ENCODE results near the gene SEZ6. TPM values are rescaled to one million over a fixed set of nuclear protein-coding genes. Genes with fewer than 3 reads are reported as not detected.

SEZ6 gene
- total and polyA plus RNA-seq, 7 donors = 0.36 to 0.99 (median 0.54) TPM; not detected in 3

DNA sequence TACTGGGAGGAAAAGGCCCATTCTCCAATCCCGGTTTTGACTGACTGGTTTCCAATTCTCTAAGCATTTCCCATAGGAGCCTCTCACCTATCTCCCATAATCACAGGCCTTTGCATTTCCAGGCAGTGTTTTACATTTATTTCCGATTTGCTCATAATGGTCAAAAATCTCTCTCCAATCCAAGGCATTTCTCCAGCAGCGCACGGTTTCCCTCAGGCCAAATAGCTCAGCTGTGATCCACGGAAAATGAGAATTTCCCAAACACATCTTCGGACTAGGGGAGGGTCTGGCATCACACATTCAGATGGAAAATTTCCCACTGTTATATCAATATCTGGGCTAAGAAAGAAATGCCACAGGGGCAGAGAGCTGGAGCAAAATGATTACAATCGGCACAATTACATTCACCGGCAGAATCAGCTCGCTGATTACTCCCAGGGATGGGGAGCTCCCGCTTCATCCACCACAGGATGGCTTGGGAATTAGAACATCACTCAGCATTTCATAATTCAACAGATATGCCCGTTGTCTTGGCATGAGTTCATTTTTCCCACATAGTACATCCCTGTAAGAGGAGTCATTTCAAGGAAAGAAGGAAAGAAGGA, 43.8 kb upstream of the SEZ6 start:
- TF ChIP-seq, protein P1, sequence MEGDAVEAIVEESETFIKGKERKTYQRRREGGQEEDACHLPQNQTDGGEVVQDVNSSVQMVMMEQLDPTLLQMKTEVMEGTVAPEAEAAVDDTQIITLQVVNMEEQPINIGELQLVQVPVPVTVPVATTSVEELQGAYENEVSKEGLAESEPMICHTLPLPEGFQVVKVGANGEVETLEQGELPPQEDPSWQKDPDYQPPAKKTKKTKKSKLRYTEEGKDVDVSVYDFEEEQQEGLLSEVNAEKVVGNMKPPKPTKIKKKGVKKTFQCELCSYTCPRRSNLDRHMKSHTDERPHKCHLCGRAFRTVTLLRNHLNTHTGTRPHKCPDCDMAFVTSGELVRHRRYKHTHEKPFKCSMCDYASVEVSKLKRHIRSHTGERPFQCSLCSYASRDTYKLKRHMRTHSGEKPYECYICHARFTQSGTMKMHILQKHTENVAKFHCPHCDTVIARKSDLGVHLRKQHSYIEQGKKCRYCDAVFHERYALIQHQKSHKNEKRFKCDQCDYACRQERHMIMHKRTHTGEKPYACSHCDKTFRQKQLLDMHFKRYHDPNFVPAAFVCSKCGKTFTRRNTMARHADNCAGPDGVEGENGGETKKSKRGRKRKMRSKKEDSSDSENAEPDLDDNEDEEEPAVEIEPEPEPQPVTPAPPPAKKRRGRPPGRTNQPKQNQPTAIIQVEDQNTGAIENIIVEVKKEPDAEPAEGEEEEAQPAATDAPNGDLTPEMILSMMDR (IDR thresholded peaks at IDR 0.05) = no peak

GRCh38 chr17:29048440-29049368, 42.9 kb upstream of the SEZ6 start:
- no peak overlapping the region for H3K4me3 ChIP-seq
- intact Hi-C loops (cut with DNase I) = no loop called here
- DNase-seq = no peak
- H3K9me3 ChIP-seq = no peaks in the 10 kb centered on the region
- no peaks in the 10 kb centered on the region for H3K27me3 ChIP-seq
- 65 to 72% methylated on average over 10 of the region's 10 CpGs for WGBS, 2 donors
- H3K4me1 ChIP-seq = no peaks in the 10 kb centered on the region
- H3K36me3 ChIP-seq = no peaks in the 10 kb centered on the region
- TF ChIP-seq, protein P1 (IDR thresholded peaks at IDR 0.05) = no peak
- TF ChIP-seq EP300 (IDR thresholded peaks at IDR 0.05) (no peak), POLR2AphosphoS5 (IDR thresholded peaks at IDR 0.05) (no peak), POLR2A (IDR thresholded peaks at IDR 0.05) (no peak)
- no peak overlapping the region for H3K27ac ChIP-seq

More for the DNA sequence above, 43.8 kb upstream of the SEZ6 start:
- H3K4me3 ChIP-seq = no peak overlapping the region
- H3K9me3 ChIP-seq = no peaks in the 10 kb centered on the region
- no peak for DNase-seq
- intact Hi-C loops (cut with DNase I) = no loop called here
- no peak overlapping the region for H3K27ac ChIP-seq
- WGBS, 2 donors = 89 to 92% methylated on average over 11 of the region's 11 CpGs
- H3K36me3 ChIP-seq = no peaks in the 10 kb centered on the region
- no peaks in the 10 kb centered on the region for H3K27me3 ChIP-seq
- H3K4me1 ChIP-seq = no peaks in the 10 kb centered on the region

DNA sequence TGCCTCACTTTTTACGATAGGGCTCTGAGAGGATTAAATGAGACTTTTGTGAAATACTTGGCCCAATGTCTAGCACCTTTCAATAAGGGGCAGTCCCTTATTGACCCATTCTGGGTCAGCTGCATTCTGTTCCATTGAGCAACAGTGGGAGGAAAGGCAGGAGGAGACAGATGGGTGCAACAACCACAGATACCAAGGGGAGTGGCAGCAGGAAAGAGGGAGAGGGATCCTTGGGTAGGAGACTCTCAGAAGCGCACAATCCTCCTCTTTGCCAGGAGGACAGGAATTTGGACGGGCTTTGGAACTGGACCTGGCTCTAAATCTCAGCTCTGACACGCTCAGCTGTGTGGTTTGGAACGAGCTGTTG, 40.6 kb upstream of the SEZ6 start:
- TF ChIP-seq EP300 (IDR thresholded peaks at IDR 0.05) (no peak), POLR2AphosphoS5 (IDR thresholded peaks at IDR 0.05) (no peak), POLR2A (IDR thresholded peaks at IDR 0.05) (no peak)
- TF ChIP-seq, protein P1 (IDR thresholded peaks at IDR 0.05) = no peak
- no peaks in the 10 kb centered on the region for H3K27me3 ChIP-seq
- no peak for DNase-seq
- H3K9me3 ChIP-seq = no peaks in the 10 kb centered on the region
- intact Hi-C loops (cut with DNase I) = no loop called here
- no peaks in the 10 kb centered on the region for H3K36me3 ChIP-seq
- WGBS, 2 donors = 87 to 90% methylated on average over 5 of the region's 5 CpGs
- H3K27ac ChIP-seq = no peak overlapping the region
- H3K4me3 ChIP-seq = no peak overlapping the region
- no peaks in the 10 kb centered on the region for H3K4me1 ChIP-seq

- 69 to 71% methylated on average over 7 of the region's 7 CpGs for WGBS, 2 donors
- Histone ChIP-seq H3K4me1 (no peaks in the 10 kb centered on the region), H3K27ac (no peak overlapping the region), H3K27me3 (no peaks in the 10 kb centered on the region), H3K9me3 (no peaks in the 10 kb centered on the region), H3K4me3 (no peak overlapping the region), H3K36me3 (no peaks in the 10 kb centered on the region)
- intact Hi-C loops (cut with DNase I) = no loop called here
- DNase-seq = no peak
- TF ChIP-seq POLR2A (IDR thresholded peaks at IDR 0.05) = no peak
- TF ChIP-seq POLR2AphosphoS5 (IDR thresholded peaks at IDR 0.05) = no peak
- no peak for TF ChIP-seq EP300 (IDR thresholded peaks at IDR 0.05)
- TF ChIP-seq, protein P1 (IDR thresholded peaks at IDR 0.05) = no peak
Measured at GRCh38 chr17:29045734-29046472, 40.1 kb upstream of the SEZ6 start.
